Measurements from ENCODE around the gene LTV1.

LTV1 gene

DNA sequence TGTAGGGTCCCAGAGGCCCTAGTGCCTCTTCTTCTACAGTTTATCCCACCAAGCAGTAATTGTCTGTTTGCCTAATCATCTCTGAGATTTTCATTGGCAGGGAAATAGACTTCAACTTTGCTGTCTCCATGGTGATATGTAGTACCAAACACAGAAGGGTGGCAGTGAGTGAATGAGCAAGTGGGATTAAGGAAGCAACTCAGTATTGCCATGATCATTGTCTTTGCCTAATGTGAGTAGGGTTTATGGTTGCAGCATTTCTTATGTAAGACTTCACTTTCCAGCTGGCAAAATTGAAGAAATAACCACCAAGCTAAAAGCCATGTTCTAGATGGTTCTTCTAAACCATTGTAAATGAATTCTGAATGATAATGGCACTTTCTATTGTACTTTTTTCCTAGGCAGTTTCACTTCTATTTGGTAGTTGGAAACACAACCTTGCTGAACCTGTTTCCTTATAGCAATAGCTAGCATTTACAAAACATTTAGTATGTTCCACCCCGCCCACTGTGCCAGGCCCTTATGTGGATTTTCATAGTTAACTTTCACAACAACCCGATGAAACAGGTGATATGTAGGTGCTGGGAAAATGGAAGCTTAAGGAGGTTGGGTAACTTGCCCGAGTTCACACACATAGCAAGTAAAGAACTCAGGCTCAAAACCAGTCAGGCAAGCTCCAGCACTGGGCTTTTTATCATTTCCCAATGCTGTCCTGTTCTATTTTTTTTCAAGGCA lies 53.2 kb downstream of the LTV1 start:
- DNase-seq, result no peak

DNA sequence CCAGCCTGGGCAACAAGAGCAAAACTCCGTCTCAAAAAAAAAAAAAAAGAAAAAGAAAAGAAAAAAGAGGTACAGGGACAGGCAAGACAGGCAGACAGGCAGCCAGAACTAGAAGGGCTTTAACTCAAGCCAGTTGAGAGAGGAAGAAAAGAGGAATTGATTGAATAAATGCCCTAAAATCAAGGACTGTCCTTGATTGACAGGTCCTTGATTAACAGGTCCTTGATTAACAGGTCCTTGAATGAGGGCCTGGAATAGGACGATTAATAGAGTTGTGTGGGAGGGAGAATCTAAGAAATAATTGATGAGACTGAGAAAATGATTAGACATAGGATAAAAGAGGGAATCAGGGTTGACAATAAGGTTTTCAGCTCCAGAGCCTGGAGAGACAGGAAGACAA lies 57.2 kb downstream of the LTV1 start:
- DNase-seq, result no peak

DNA sequence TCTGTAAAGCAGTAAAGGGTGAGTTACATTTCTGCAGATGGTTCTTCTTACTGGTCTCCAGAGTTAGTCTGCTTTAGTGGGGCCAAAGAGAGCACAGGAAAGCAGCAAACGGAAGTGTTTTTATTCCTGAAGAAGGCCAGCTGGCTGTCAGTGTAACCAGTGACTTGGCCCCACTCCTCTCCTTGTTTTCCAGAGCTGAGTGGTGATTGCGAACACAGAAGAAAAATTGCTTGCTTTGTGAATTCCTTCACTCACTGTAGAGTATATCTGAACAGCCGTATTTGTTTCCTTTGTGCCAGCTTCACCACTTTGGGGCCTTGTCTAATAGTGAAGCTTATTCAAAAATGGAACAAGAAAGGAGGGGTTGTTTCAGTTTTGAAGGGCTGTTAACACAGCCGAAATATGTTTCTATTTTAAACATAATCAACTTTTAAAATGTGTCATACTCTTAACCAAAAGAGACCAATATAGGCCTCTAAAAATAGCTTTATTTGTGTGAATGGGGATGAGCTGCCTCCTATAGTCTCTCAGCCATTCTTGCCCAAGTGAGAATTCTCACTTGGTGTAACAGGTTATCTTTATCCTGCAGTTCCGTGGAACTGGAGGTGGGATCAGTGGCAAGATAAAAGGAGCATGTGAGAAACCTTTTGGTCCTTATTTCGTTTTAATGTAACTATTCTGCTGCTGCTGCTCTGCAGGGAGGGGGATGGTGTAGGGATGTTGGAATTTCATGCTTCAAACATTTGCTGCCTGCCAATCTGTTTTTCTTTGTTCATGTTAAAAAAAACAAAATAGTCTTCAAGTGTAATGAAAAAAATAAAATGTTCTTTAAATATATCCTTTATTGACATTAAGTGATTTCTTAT lies 59.0 kb downstream of the LTV1 start:
- no peak for DNase-seq

DNA sequence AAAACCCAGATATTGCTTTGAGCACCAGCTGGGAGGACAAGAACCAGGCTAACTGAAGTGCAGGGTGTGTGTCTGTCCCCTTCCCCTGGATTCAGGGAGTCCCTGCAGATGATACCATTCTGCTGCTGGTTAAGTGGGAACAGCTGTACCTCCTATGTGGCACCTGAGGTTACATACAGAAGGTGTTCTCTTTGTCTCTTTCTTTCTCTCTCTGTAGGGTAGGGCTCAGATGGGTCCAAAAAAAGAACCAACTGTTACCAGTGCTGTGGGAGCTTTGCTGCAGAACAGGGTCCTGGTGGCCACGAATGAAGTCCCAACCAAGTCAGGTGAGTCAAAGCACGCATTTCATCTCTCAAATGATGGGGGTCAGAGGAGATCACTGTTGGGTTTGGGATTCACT lies 59.7 kb downstream of the LTV1 start:
- no peak for DNase-seq

DNA sequence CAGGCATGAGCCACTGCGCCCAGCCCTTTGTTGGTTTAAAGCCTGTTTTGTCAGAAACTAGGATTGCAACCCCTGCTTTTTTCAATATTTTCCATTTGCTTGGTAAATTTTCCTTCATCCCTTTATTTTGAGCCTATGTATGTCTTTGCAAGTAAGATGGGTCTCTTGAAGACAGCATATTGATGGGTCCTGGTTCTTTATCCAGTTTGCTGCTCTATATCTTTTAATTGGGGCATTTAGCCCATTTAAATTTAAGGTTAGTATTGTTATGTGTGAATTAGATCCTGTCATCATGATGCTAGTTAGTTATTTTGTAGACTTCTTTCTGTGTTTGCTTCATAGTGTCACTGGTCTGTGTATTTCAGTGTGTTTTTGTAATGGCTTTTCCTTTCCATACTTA lies 67.9 kb downstream of the LTV1 start:
- DNase-seq, result no peak

DNA sequence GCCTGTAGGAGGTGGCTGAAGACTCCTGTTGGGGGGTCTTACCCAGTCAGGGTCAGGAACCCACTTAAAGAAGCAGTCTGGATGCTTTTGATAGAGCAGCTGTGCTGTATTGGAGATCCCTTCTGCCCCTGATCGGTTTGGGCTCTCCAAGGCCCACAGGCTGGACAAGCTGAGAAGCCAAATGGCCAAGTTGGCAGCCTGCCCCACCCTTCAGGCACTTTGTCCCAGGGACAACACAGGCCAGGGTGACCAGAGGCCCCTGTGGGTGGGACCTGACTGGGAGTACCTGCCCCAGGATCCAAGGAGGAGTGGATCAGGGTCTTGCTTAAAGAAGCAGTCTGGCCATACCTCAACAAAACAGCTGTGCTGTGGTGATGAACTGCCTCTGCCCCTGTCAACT lies 69.5 kb downstream of the LTV1 start:
- DNase-seq, result no peak
